ENCODE measurements around the gene CCDC136.

CCDC136 gene

GRCh38 chr7:128800567-128800966 is 8.8 kb downstream of the CCDC136 start:
- no peak overlapping the region for H3K4me2 ChIP-seq (ENCODE audit: low read length)
- no peaks in the 10 kb centered on the region for H3K9me3 ChIP-seq (ENCODE audit: control insufficient read depth, low read length)
- H3K27me3 ChIP-seq (ENCODE audit: control insufficient read depth, insufficient read depth, low read length): no peaks in the 10 kb centered on the region
- H3K36me3 ChIP-seq (ENCODE audit: control insufficient read depth, insufficient read depth, low read length): no peaks in the 10 kb centered on the region
- TF ChIP-seq CTCF (IDR thresholded peaks at IDR 0.05): no peak
- H3K4me1 ChIP-seq: no peaks in the 10 kb centered on the region
- no peak overlapping the region for H2AFZ ChIP-seq
- H3K9ac ChIP-seq: no peak overlapping the region
- no peaks in the 10 kb centered on the region for H3K79me2 ChIP-seq
- H3K4me3 ChIP-seq (ENCODE audit: low read depth, low read length): no peak overlapping the region
- no peak overlapping the region for H3K27ac ChIP-seq

- Histone ChIP-seq H3K36me3 (ENCODE audit: control insufficient read depth, insufficient read depth, low read length) (no peaks in the 10 kb centered on the region), H3K9ac (no peak overlapping the region), H3K4me3 (ENCODE audit: low read depth, low read length) (no peak overlapping the region), H2AFZ (no peak overlapping the region), H3K27ac (no peak overlapping the region), H3K4me2 (ENCODE audit: low read length) (no peak overlapping the region), H3K4me1 (no peaks in the 10 kb centered on the region), H3K9me3 (ENCODE audit: control insufficient read depth, low read length) (no peaks in the 10 kb centered on the region), H3K27me3 (ENCODE audit: control insufficient read depth, insufficient read depth, low read length) (no peaks in the 10 kb centered on the region), H3K79me2 (no peaks in the 10 kb centered on the region)
- TF ChIP-seq CTCF (IDR thresholded peaks at IDR 0.05): no peak
These were observed 9.2 kb downstream of the CCDC136 start for GRCh38 chr7:128801003-128801402.

- H3K9ac ChIP-seq: no peak overlapping the region
- no peak overlapping the region for H3K4me3 ChIP-seq (ENCODE audit: low read depth, low read length)
- no peaks in the 10 kb centered on the region for H3K36me3 ChIP-seq (ENCODE audit: control insufficient read depth, insufficient read depth, low read length)
- H3K4me2 ChIP-seq (ENCODE audit: low read length): no peak overlapping the region
- no peaks in the 10 kb centered on the region for H3K4me1 ChIP-seq
- TF ChIP-seq CTCF (IDR thresholded peaks at IDR 0.05): no peak
- no peak overlapping the region for H2AFZ ChIP-seq
- H3K27ac ChIP-seq: no peak overlapping the region
- H3K27me3 ChIP-seq (ENCODE audit: control insufficient read depth, insufficient read depth, low read length): no peaks in the 10 kb centered on the region
- no peaks in the 10 kb centered on the region for H3K9me3 ChIP-seq (ENCODE audit: control insufficient read depth, low read length)
- H3K79me2 ChIP-seq: no peaks in the 10 kb centered on the region
These were observed 10.1 kb downstream of the CCDC136 start for GRCh38 chr7:128801667-128802418.

- Histone ChIP-seq H3K27me3 (ENCODE audit: control insufficient read depth, insufficient read depth, low read length) (no peaks in the 10 kb centered on the region), H3K4me1 (no peaks in the 10 kb centered on the region), H3K36me3 (ENCODE audit: control insufficient read depth, insufficient read depth, low read length) (no peaks in the 10 kb centered on the region), H3K9me3 (ENCODE audit: control insufficient read depth, low read length) (no peaks in the 10 kb centered on the region), H3K79me2 (no peaks in the 10 kb centered on the region), H3K4me2 (ENCODE audit: low read length) (no peak overlapping the region), H3K4me3 (ENCODE audit: low read depth, low read length) (no peak overlapping the region), H3K27ac (no peak overlapping the region), H3K9ac (no peak overlapping the region), H2AFZ (peak overlapping the region; percentile 1)
- no peak for TF ChIP-seq CTCF (IDR thresholded peaks at IDR 0.05)
These were observed 12.7 kb downstream of the CCDC136 start for GRCh38 chr7:128804484-128804883.

- Histone ChIP-seq H3K9me3 (ENCODE audit: control insufficient read depth, low read length) (no peaks in the 10 kb centered on the region), H3K79me2 (no peaks in the 10 kb centered on the region), H3K4me2 (ENCODE audit: low read length) (no peak overlapping the region), H3K4me3 (ENCODE audit: low read depth, low read length) (no peak overlapping the region), H2AFZ (no peak overlapping the region), H3K4me1 (peaks cover 2% of the 10 kb centered on the region), H3K27ac (no peak overlapping the region), H3K36me3 (ENCODE audit: control insufficient read depth, insufficient read depth, low read length) (no peaks in the 10 kb centered on the region), H3K9ac (no peak overlapping the region), H3K27me3 (ENCODE audit: control insufficient read depth, insufficient read depth, low read length) (no peaks in the 10 kb centered on the region)
- TF ChIP-seq CTCF (IDR thresholded peaks at IDR 0.05): no peak
These were observed 13.5 kb downstream of the CCDC136 start for GRCh38 chr7:128805225-128805624.

All from parathyroid adenoma (tissue), 2 donors.